Motor neuron (in vitro differentiated cells): ENCODE results near the gene COQ10B. TPM values are rescaled to one million over a fixed set of nuclear protein-coding genes. Genes with fewer than 3 reads are reported as not detected.
"Not testable (repeated sequence)": the region's sequence is repeated elsewhere in the genome, so short reads cannot be mapped to it uniquely, and the experiment has no call there.

ENCODE experiments used
- ATAC-seq, 8 experiments: fragments of 200-7000 bp; cut with Tn5 transposase; replicated peaks in 6 of 8; 2 replicates each; pipeline ENCODE4 v1.8.0; 2021; ENCODE audit warnings: mild to moderate bottlenecking in 8 of 8, moderate library complexity in 8 of 8
- H3K27ac ChIP-seq, 2 donors: fragments of 250-450 bp; sonication (Bioruptor Pico); 2 replicates each; pipeline ENCODE4 v1.9.0; 2021; ENCODE audit warnings: antibody characterized with exemption in 2 of 2, mild to moderate bottlenecking in 2 of 2, moderate library complexity in 1 of 2
- H3K4me1 ChIP-seq, 2 donors: fragments of 250-450 bp; sonication (Bioruptor Pico); replicated peaks in 1 of 2; 2 replicates each; pipeline ENCODE4 v1.6.1; 2021; ENCODE audit warnings: antibody characterized with exemption in 2 of 2, mild to moderate bottlenecking in 2 of 2, moderate library complexity in 1 of 2
- H3K4me3 ChIP-seq, 5 donors: fragments of 250-450 bp; sonication (Bioruptor Pico); 2 replicates each; pipeline ENCODE4 v1.9.0; 2021; ENCODE audit warnings: antibody characterized with exemption in 5 of 5, mild to moderate bottlenecking in 5 of 5, moderate library complexity in 4 of 5
- WGBS, 10 experiments: fragments of 450-650 bp; shearing (Covaris generic); methylation state at CpG; one replicate each; pipeline ENCODE4 v1.0.0; 2022; 5-methylcytosine and 5-hydroxymethylcytosine counted together
- in situ Hi-C, 9 experiments: fragments of 400-800 bp; cut with MboI; loops; one replicate each; pipeline ENCODE4 v1.15.0; 2021; ENCODE audit warnings: low sequenced_read_pairs in 9 of 9, low pct_unique_long_range_greater_than_20kb in 2 of 9; ENCODE audit not compliant: unreplicated experiment in 9 of 9
- total RNA-seq, 8 experiments: library from RNA; unstranded; fragments of 300-600 nt; gene quantifications; 2 replicates each; pipeline versions ENCODE4 v1.2.3 to v1.2.4, GENCODE V29; 2022

COQ10B gene
- 10 to 100 TPM; 11.4 to 66.0 (median 35.0) TPM for total RNA-seq

- 0 to 1% (median 0%) methylated on average over 1 to 18 of the region's 70 CpGs; no CpG with 5 or more reads in 3 of the 10 experiments for WGBS, 10 experiments
- Histone ChIP-seq H3K4me1 (peaks cover 0 to 9% of the 10 kb centered on the region in 2 donors), H3K4me3 (peak within 1 kb of the TSS; percentile 59 to 91 (median 80)), H3K27ac (peak within 1 kb of the TSS; percentile 89 to 92)
- in situ Hi-C loops: no loop called here
- ATAC-seq: peak; percentile 78 to 94 (median 92)
These were observed at the start of gene COQ10B for GRCh38 chr2:197453123-197453913. Gene COQ10B, plus strand, starts transcription at chr2:197453552. Its CDS starts 9 bp downstream, at chr2:197453561.

- Histone ChIP-seq H3K4me3 (no peak overlapping the region), H3K4me1 (no peaks in the 10 kb centered on the region), H3K27ac (no peak overlapping the region)
- in situ Hi-C loops: loop anchor here in 1 of 9 experiments (25.0 kb wide), 1 partner anchor 518 kb away; no protein-coding TSS in a partner anchor
- ATAC-seq: no peak
- WGBS, 10 experiments: 28 to 100% (median 91%) methylated on average over 1 to 2 of the region's 2 CpGs
These were observed 47.8 kb upstream of the COQ10B start for GRCh38 chr2:197405582-197405981.

GRCh38 chr2:197414039-197414438 lies 39.3 kb upstream of the COQ10B start:
- Histone ChIP-seq H3K4me1 (no peaks in the 10 kb centered on the region), H3K4me3 (no peak overlapping the region), H3K27ac (no peak overlapping the region)
- ATAC-seq: no peak
- in situ Hi-C loops: loop anchor here in 1 of 9 experiments (25.0 kb wide), 1 partner anchor 527 kb away; no protein-coding TSS in a partner anchor
- WGBS, 10 experiments: 80 to 100% (median 93%) methylated on average over 2 to 5 of the region's 5 CpGs

- Histone ChIP-seq H3K27ac (no peak overlapping the region), H3K4me3 (no peak overlapping the region), H3K4me1 (no peaks in the 10 kb centered on the region)
- ATAC-seq: no peak
- in situ Hi-C loops: loop anchor here in 1 of 9 experiments (25.0 kb wide), 1 partner anchor 527 kb away; no protein-coding TSS in a partner anchor
- WGBS, 10 experiments: 33 to 100% (median 94%) methylated on average over 1 to 2 of the region's 2 CpGs; no CpG with 5 or more reads in 1 of the 10 experiments
These were observed 38.8 kb upstream of the COQ10B start for GRCh38 chr2:197414515-197414914.

- 100% methylated on average over 1 of the region's 1 CpG; no CpG with 5 or more reads in 6 of the 10 experiments for WGBS, 10 experiments
- Histone ChIP-seq H3K27ac (no peak overlapping the region), H3K4me1 (no peaks in the 10 kb centered on the region), H3K4me3 (no peak overlapping the region)
- in situ Hi-C loops: loop anchor here in 1 of 9 experiments (25.0 kb wide), 1 partner anchor 529 kb away; no protein-coding TSS in a partner anchor
- ATAC-seq: no peak
These were observed 37.1 kb upstream of the COQ10B start for GRCh38 chr2:197416268-197416667.

GRCh38 chr2:197419438-197419837 lies 33.9 kb upstream of the COQ10B start:
- H3K27ac ChIP-seq: no peak overlapping the region
- in situ Hi-C loops: loop anchor here in 1 of 9 experiments (25.0 kb wide), 1 partner anchor 532 kb away; no protein-coding TSS in a partner anchor
- no peak overlapping the region for H3K4me3 ChIP-seq
- peak in 1 of 8 experiments; percentile 59 for ATAC-seq
- no peaks in the 10 kb centered on the region for H3K4me1 ChIP-seq

GRCh38 chr2:197423307-197423706 lies 30.0 kb upstream of the COQ10B start:
- peaks cover 0 to 3% of the 10 kb centered on the region in 2 donors for H3K4me1 ChIP-seq
- H3K27ac ChIP-seq: no peak overlapping the region
- in situ Hi-C loops: loop anchor here in 1 of 9 experiments (25.0 kb wide), 1 partner anchor 536 kb away; no protein-coding TSS in a partner anchor
- no peak for ATAC-seq
- WGBS, 10 experiments: 72 to 100% (median 93%) methylated on average over 1 to 2 of the region's 2 CpGs; no CpG with 5 or more reads in 4 of the 10 experiments
- H3K4me3 ChIP-seq: no peak overlapping the region

GRCh38 chr2:197425550-197425949 lies 27.8 kb upstream of the COQ10B start:
- 0 to 100% (median 83%) methylated on average over 1 to 4 of the region's 7 CpGs; no CpG with 5 or more reads in 3 of the 10 experiments for WGBS, 10 experiments
- no peak overlapping the region for H3K27ac ChIP-seq
- peak in 3 of 8 experiments; percentile 11 to 24 (median 13) for ATAC-seq
- H3K4me3 ChIP-seq: no peak overlapping the region
- H3K4me1 ChIP-seq: peaks cover 0 to 3% of the 10 kb centered on the region in 2 donors
- in situ Hi-C loops: no loop called here

GRCh38 chr2:197426723-197427603 lies 26.4 kb upstream of the COQ10B start:
- peak in 3 of 8 experiments; percentile 22 to 58 (median 56) for ATAC-seq
- Histone ChIP-seq H3K27ac (no peak overlapping the region), H3K4me3 (no peak overlapping the region), H3K4me1 (peaks cover under 1 to 3% of the 10 kb centered on the region in 2 donors)
- 0 to 100% (median 89%) methylated on average over 1 to 2 of the region's 2 CpGs; no CpG with 5 or more reads in 1 of the 10 experiments for WGBS, 10 experiments
- in situ Hi-C loops: no loop called here

GRCh38 chr2:197427986-197428385 lies 25.4 kb upstream of the COQ10B start:
- no peak for ATAC-seq
- WGBS, 10 experiments: 100% methylated on average over 1 to 2 of the region's 3 CpGs; no CpG with 5 or more reads in 6 of the 10 experiments
- in situ Hi-C loops: no loop called here

GRCh38 chr2:197431858-197432257 lies 21.5 kb upstream of the COQ10B start:
- H3K4me3 ChIP-seq: no peak overlapping the region
- no peak overlapping the region for H3K27ac ChIP-seq
- peaks cover 10 to 19% of the 10 kb centered on the region in 2 donors for H3K4me1 ChIP-seq
- in situ Hi-C loops: no loop called here
- ATAC-seq: no peak
- 71 to 100% (median 89%) methylated on average over 2 to 6 of the region's 6 CpGs; no CpG with 5 or more reads in 1 of the 10 experiments for WGBS, 10 experiments

More at GRCh38 chr2:197427986-197428385, 25.4 kb upstream of the COQ10B start:
- Histone ChIP-seq H3K4me1 (peaks cover 6 to 8% of the 10 kb centered on the region in 2 donors), H3K27ac (no peak overlapping the region), H3K4me3 (no peak overlapping the region)

GRCh38 chr2:197432527-197432926 lies 20.8 kb upstream of the COQ10B start:
- in situ Hi-C loops, ATAC-seq, H3K27ac ChIP-seq: not testable (repeated sequence)
- WGBS, 10 experiments: 34 to 91% (median 80%) methylated on average over 1 to 6 of the region's 6 CpGs; no CpG with 5 or more reads in 1 of the 10 experiments
- peaks cover 10 to 19% of the 10 kb centered on the region in 2 donors for H3K4me1 ChIP-seq
- peak overlapping the region in 3 of 5 donors; percentile 5 to 81 (median 71) for H3K4me3 ChIP-seq
